LoVo (cell line): ENCODE results near the gene RAB1A.

ENCODE experiments used
- DNase-seq: peaks from one replicate; pipeline ENCODE4 v3.0.0-alpha.2; 2016; ENCODE audit warnings: low spot score

Gene RAB1A

GRCh38 chr2:65061146-65061909 lies 68.6 kb downstream of the RAB1A start:
- no peak for DNase-seq

GRCh38 chr2:65059071-65059470 lies 70.8 kb downstream of the RAB1A start:
- DNase-seq, result no peak

GRCh38 chr2:65057391-65058052 lies 72.4 kb downstream of the RAB1A start:
- DNase-seq, result peak; percentile 50

- DNase-seq, result no peak
These were observed 72.9 kb downstream of the RAB1A start for GRCh38 chr2:65057054-65057375.

GRCh38 chr2:65056215-65057053 lies 73.5 kb downstream of the RAB1A start, which contains the start of gene CEP68:
TSS of gene CEP68 (plus strand) at chr2:65056416. CDS start at chr2:65069445, 13,029 bp downstream.
- peak; percentile 98 for DNase-seq

GRCh38 chr2:65055422-65056214 lies 74.3 kb downstream of the RAB1A start:
- DNase-seq, result no peak

GRCh38 chr2:65054749-65055421 lies 75.0 kb downstream of the RAB1A start:
- no peak for DNase-seq

- no peak for DNase-seq
These were observed 76.7 kb downstream of the RAB1A start for GRCh38 chr2:65053199-65053598.

- DNase-seq, result no peak
These were observed 79.0 kb downstream of the RAB1A start for GRCh38 chr2:65050931-65051330.

GRCh38 chr2:65049010-65049639 lies 80.8 kb downstream of the RAB1A start:
- no peak for DNase-seq

- DNase-seq, result no peak
These were observed 83.1 kb downstream of the RAB1A start for GRCh38 chr2:65046633-65047407.

- DNase-seq, result no peak
These were observed 84.3 kb downstream of the RAB1A start for GRCh38 chr2:65045651-65046050.

GRCh38 chr2:65044097-65044735 lies 85.7 kb downstream of the RAB1A start:
- DNase-seq, result no peak

- no peak for DNase-seq
These were observed 86.9 kb downstream of the RAB1A start for GRCh38 chr2:65043001-65043400.

GRCh38 chr2:65040400-65041261 lies 89.3 kb downstream of the RAB1A start:
- DNase-seq, result peak; percentile 85

GRCh38 chr2:65039640-65040039 lies 90.3 kb downstream of the RAB1A start:
- DNase-seq, result no peak

- DNase-seq, result no peak
These were observed 92.7 kb downstream of the RAB1A start for GRCh38 chr2:65037178-65037577.
